ENCODE results near the gene NOS2. TPM values are rescaled to one million over a fixed set of nuclear protein-coding genes. Genes with fewer than 3 reads are reported as not detected.
A peak's percentile ranks its signal among the peaks of the same experiment; 100 is the strongest.
"Not testable (repeated sequence)": the region's sequence is repeated elsewhere in the genome, so short reads cannot be mapped to it uniquely, and the experiment has no call there.

Gene NOS2
- total RNA-seq, 1 donor from 2014 or later = 1.6 TPM

DNA sequence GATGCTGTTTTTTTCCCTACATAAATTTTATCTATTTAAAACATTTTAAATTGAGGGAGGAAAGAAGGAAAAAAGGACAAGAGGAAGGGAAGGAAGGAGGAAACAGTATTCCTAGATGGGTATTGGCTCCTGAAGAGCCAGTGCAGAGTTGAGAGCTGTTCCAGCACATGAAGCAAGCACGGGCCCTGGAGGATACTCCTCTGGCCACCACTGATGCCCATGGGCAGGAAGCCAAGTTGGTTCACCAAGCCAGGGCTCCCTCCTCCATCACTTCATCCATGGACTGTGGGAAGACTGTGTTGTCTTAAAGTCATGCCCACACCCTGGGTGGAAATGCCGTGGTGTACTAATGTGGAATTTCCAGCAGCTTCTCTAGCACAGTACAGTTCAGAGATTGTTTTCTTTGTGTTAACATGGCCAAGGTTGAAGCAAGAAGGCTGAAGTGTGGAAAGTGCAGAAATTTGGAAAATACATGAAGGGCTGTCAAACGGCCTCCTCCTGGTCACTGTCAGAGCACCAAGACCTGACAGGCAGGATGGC lies 23.9 kb upstream of the NOS2 start:
- intact Hi-C loops (cut with DNase I) = no loop called here
- ATAC-seq = no peak
- no peak for DNase-seq (ENCODE audit: low spot score)

DNA sequence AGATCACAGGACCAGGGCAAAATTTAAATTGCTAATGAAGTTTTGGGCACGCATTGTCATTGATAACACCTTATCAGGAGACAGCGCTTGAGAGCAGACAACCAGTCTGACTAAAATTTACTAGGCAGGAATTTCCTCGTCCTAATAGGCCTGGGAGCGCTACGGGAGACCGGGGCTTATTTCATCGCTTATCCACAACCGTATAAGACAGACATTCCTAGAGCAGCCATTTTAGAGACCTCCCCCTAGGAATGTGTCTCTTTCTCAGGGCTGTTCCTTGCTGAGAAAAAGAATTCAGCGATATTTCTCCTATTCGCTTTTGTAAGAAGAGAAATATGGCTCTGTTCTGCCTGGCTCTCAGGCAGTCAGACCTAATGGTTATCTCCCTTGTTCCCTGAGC lies 21.8 kb upstream of the NOS2 start:
- ATAC-seq; intact Hi-C loops (cut with DNase I); DNase-seq (ENCODE audit: low spot score): not testable (repeated sequence)

DNA sequence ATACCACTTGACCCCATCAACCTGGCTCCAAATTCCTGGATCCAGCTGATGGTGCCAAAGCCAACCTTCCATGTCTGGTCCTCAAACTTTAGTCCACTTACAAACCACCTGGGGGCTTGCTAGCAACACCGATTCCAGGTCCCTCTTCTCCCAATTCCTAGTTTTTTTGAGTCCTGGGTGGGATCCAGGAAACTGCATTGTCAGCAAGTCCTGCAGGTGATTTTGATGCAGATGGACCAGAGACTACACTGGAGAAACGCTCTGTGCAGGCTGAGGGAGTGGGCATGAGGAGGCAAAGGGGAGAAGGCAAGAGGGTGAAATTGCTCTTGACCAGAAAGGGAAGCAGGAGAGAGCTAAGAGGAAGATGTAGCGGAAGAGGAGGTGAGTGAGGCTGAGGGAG lies 21.0 kb upstream of the NOS2 start:
- DNase-seq (ENCODE audit: low spot score) (no peak), ATAC-seq (no peak)
- intact Hi-C loops (cut with DNase I) = no loop called here

- no peak for ATAC-seq
- intact Hi-C loops (cut with DNase I) = no loop called here
- DNase-seq (ENCODE audit: low spot score) = no peak
Measured at GRCh38 chr17:27819145-27819544, 18.8 kb upstream of the NOS2 start.

DNA sequence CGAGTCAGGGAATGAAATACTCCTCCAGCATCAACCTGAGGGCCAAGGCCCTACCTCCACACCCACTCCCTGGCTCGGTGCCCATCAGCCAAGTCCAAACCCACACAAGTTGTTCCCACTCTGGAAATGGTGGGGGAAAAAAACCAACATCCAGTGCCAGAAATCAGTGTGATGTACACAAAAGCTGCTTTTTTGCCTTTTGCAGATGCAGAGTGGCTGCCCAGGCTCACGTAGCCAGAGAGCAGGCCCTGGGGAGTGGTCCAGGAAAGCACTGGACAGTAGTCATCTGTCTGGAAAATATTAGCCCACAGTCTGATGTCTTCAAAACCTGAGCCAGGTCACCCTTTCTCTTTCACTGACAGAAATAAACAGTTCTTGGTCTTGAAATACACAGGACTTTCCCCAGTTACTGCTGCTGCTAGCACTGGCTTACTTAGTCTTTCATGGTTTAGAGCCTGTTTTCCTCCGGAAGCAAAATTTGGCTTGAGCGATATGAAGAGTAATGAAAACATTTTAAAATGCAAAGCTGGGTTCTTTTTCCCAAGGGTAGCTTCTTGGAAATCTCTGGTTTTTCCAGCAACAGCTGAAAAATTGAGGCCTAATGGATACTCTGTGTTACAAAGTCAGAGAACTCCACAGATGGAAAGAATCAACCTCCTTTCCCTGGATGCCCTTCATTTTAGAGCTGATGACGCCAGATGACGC lies 18.2 kb upstream of the NOS2 start:
- intact Hi-C loops (cut with DNase I) = no loop called here
- ATAC-seq (peak; percentile 95), DNase-seq (ENCODE audit: low spot score) (peak; percentile 76)

- ATAC-seq = no peak
- intact Hi-C loops (cut with DNase I) = no loop called here
- DNase-seq (ENCODE audit: low spot score) = no peak
Measured at GRCh38 chr17:27817731-27818130, 17.4 kb upstream of the NOS2 start.

- no peak for ATAC-seq
- intact Hi-C loops (cut with DNase I) = no loop called here
Measured at GRCh38 chr17:27816946-27817345, 16.6 kb upstream of the NOS2 start.

DNA sequence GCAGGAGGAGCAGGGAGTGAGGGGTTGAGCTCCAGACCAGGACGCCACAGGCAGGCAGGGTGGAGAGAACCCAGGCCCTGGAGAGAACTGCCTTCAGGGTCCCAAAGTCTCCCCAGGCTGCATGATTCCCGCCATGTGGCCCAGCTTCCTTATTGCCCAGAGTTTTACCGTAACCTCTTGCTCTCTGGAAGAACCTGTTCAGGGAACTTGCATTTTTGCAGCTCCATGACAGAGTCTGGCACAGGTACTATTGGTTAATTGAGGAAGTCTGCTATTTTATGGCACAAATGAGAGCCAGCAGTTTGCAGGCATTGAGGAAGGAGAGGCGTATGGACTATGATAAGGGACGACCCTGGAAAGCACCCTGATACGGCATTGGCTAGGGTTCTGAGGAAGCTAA lies 11.6 kb upstream of the NOS2 start:
- intact Hi-C loops (cut with DNase I) = no loop called here
- ATAC-seq (no peak), DNase-seq (ENCODE audit: low spot score) (no peak)

More at GRCh38 chr17:27816946-27817345, 16.6 kb upstream of the NOS2 start:
- DNase-seq (ENCODE audit: low spot score) = no peak

DNA sequence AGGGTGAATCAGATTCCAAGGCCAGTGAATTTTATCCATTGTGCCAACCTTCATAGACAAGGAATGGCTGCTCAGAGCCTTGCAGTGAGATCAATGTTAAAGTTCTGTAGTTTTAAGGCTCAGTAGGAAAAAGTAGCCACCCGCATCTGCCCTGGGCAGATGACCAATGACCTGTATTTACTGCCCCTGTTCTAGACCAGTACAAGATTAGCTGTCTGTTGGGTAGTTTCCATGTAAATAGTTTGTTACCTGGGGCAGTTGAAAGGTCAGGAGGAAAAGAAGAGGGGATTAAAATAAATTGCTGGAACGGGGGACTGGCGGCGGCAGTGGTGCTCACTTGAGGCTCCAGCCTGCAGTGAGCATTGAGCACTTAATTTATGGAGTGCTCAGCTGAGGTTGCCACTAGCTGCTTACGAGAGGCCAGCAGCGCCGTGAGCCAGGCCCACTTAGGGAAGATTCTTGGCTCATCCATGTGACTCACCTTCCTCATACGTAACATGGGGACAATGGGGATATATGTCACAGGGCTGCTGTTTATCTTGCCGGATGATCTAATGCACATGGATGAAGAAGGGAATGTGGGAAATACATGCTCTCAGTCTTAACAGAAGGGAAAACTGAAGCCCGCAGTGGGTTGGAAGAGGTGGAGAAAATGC lies 10.7 kb upstream of the NOS2 start:
- intact Hi-C loops (cut with DNase I) = no loop called here
- DNase-seq (ENCODE audit: low spot score) = no peak
- no peak for ATAC-seq

DNA sequence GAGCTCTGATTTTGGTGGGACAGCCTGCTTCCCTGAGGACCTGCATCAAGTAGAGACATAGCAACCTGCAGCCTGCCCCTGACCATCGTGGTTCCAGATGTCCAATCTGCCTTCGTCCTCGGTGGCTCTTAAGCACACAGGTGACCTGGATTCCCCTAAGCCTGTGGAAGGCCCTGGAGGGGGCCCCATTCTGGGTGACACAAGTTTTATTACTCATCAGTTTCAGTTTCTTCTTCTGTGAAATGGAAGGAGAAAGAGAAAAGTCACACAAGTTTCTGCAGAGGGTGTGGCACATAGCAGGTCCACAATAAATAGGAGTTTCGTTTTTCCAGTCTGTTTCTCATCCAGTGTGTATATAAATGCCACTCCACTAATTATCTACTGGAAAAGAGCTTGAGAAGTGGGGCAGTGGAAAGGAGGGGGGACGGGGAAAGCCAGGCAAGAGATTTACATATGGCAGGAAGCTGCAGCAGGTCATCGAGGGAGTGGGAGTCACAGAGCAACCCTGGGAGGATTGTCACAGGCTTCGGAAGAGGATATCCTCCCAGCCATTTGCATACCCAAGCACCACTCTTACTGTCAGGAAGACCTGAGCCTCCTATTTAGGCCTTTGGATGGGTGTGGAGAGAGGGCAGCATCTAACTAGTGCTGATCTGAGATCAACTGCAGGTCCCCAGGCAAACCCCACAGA lies 10.0 kb upstream of the NOS2 start:
- ATAC-seq (no peak), DNase-seq (ENCODE audit: low spot score) (no peak)
- intact Hi-C loops (cut with DNase I) = no loop called here

DNA sequence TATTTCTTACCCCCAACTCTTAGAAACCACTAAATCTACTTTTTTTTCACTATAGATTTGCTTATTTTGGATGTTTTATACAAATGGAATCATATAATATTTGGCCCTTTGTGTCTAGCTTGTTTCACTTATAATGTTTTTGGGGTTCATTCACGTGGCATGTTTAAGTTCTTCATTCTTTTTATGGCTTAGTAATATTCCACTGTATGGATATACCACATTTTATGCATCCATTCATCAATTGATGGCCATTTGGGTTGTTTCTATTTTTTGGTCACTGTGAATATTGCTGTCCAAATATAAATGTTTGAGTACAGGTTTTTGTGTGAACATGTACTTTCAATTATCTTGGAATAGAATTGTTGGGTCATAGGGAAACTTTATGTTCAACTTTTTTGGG lies 9.2 kb upstream of the NOS2 start:
- DNase-seq (ENCODE audit: low spot score) = no peak
- ATAC-seq = no peak
- intact Hi-C loops (cut with DNase I) = no loop called here

DNA sequence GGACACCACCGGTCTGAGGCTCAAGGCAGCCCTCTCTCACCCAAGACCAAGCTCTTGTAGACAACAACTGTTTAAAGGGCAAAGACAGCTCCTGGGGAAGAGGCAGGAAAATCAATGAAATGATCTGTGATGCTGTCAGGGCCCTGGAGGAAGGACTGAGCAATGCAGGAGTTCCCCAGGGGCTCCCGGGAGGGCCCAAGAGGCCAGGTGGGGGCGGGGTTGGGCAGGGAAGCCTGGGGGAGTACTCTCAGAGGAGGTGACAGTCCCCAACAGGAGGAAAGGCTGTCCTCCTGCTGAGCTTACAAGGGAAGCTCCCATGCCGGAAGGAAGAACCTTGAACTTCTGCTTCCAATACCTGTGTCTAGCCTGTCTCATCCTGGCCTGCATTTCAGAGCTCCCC lies 8.3 kb upstream of the NOS2 start:
- ATAC-seq (no peak), DNase-seq (ENCODE audit: low spot score) (no peak)
- intact Hi-C loops (cut with DNase I) = no loop called here

GRCh38 chr17:27807567-27808470 lies 7.5 kb upstream of the NOS2 start:
- ATAC-seq (no peak), DNase-seq (ENCODE audit: low spot score) (no peak)
- intact Hi-C loops (cut with DNase I) = no loop called here

DNA sequence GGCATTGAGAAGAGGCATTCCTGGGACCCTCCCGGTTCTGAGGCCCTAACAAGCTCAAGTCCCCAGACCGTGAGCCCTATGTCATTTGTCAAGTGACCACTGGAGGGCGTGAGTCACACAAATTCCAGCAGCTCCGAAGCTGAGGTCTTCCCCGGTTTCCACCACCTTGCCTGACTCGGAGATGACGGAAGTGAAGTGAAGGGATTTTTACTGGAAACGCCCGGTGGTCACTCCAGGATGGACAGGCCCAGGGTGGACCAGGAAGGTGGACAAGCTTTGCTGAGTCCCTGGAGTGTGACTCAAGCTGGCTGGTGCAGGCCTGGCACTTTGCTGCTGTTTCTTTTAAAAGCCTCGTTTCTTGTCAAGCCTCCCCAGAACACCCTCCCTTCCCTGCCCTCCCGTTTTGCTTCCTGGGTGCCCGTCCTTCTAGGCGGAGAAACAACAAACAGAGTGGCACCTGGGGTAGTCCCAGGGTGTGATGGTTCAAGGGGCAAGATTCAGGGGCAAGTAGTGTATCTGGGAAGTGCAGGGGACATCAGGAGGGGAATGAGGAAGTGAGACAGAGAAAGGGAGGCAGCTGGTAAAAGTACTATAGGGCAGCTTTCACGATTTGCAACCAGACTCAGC lies 5.3 kb upstream of the NOS2 start:
- intact Hi-C loops (cut with DNase I) = no loop called here
- peak; percentile 89 for DNase-seq (ENCODE audit: low spot score)
- ATAC-seq = peak; percentile 96

- intact Hi-C loops (cut with DNase I) = no loop called here
- no peak for DNase-seq (ENCODE audit: low spot score)
- ATAC-seq = no peak
Measured at GRCh38 chr17:27804113-27804512, 3.8 kb upstream of the NOS2 start.

GRCh38 chr17:27802962-27803680 lies 2.8 kb upstream of the NOS2 start:
- intact Hi-C loops (cut with DNase I) = no loop called here

GRCh38 chr17:27802033-27802432 lies 1.7 kb upstream of the NOS2 start:
- ATAC-seq (no peak), DNase-seq (ENCODE audit: low spot score) (no peak)
- intact Hi-C loops (cut with DNase I) = no loop called here

More at GRCh38 chr17:27802962-27803680, 2.8 kb upstream of the NOS2 start:
- DNase-seq (ENCODE audit: low spot score) = no peak
- no peak for ATAC-seq

GRCh38 chr17:27798376-27798775 lies 2.0 kb downstream of the NOS2 start:
- no peak for DNase-seq (ENCODE audit: low spot score)
- no peak for ATAC-seq
- intact Hi-C loops (cut with DNase I) = no loop called here

Data from sciatic nerve (tissue), 2 donors.